CD4-positive, alpha-beta T cell treated with Interleukin-17A for 1 hour (primary cell): ENCODE data around the gene HTR3A.
A peak's percentile ranks its signal among the peaks of the same experiment; 100 is the strongest.

Experiments
- DNase-seq: peaks from one replicate; pipeline ENCODE4 v3.0.0-alpha.2; 2020

Gene HTR3A

GRCh38 chr11:113980785-113981184 is 5.9 kb downstream of the HTR3A start:
- DNase-seq, result no peak

- no peak for DNase-seq
Observed at GRCh38 chr11:113982306-113982705, 7.4 kb downstream of the HTR3A start.

- no peak for DNase-seq
Observed at GRCh38 chr11:113984781-113985180, 9.9 kb downstream of the HTR3A start.

GRCh38 chr11:113985906-113986305 is 11.0 kb downstream of the HTR3A start:
- DNase-seq, result no peak

GRCh38 chr11:113986351-113987140 is 11.6 kb downstream of the HTR3A start:
- DNase-seq, result no peak

GRCh38 chr11:113989381-113989780 is 14.5 kb downstream of the HTR3A start:
- no peak for DNase-seq

- no peak for DNase-seq
Observed at GRCh38 chr11:113989916-113990315, 15.0 kb downstream of the HTR3A start.

- no peak for DNase-seq
Observed at GRCh38 chr11:113991170-113991569, 16.3 kb downstream of the HTR3A start.

- DNase-seq, result no peak
Observed at GRCh38 chr11:113991718-113992458, 17.0 kb downstream of the HTR3A start.

- DNase-seq, result no peak
Observed at GRCh38 chr11:113992459-113993110, 17.7 kb downstream of the HTR3A start.

GRCh38 chr11:113994077-113994954 is 19.4 kb downstream of the HTR3A start:
- peak; percentile 50 for DNase-seq

- DNase-seq, result no peak
Observed at GRCh38 chr11:113997473-113997872, 22.6 kb downstream of the HTR3A start.

GRCh38 chr11:113998574-113998973 is 23.7 kb downstream of the HTR3A start:
- no peak for DNase-seq

GRCh38 chr11:114000526-114000925 is 25.6 kb downstream of the HTR3A start:
- no peak for DNase-seq

GRCh38 chr11:114001416-114001815 is 26.5 kb downstream of the HTR3A start:
- DNase-seq, result no peak

GRCh38 chr11:114008331-114008730 is 33.4 kb downstream of the HTR3A start:
- DNase-seq, result no peak

GRCh38 chr11:114010931-114011330 is 36.0 kb downstream of the HTR3A start:
- DNase-seq, result no peak

- no peak for DNase-seq
Observed at GRCh38 chr11:114011443-114011842, 36.5 kb downstream of the HTR3A start.

- DNase-seq, result no peak
Observed at GRCh38 chr11:114015117-114015516, 40.2 kb downstream of the HTR3A start.

GRCh38 chr11:114016986-114017385 is 42.1 kb downstream of the HTR3A start:
- no peak for DNase-seq

GRCh38 chr11:114017723-114018122 is 42.8 kb downstream of the HTR3A start:
- DNase-seq, result no peak

GRCh38 chr11:114019046-114019445 is 44.1 kb downstream of the HTR3A start:
- no peak for DNase-seq

- no peak for DNase-seq
Observed at GRCh38 chr11:114019574-114019973, 44.7 kb downstream of the HTR3A start.
